Measurements from ENCODE around the gene FCMR. TPM values are rescaled to one million over a fixed set of nuclear protein-coding genes. Genes with fewer than 3 reads are reported as not detected.
A peak's percentile ranks its signal among the peaks of the same experiment; 100 is the strongest.

FCMR gene
- total RNA-seq = 1 to 10 TPM in 1 of 2 donors, not detected in 1; 2.3 TPM

GRCh38 chr1:206921772-206922265 is at the start of gene FCMR:
Gene FCMR (minus strand): TSS chr1:206921941. CDS start chr1:206921854, 87 bp downstream.
- WGBS, 2 donors = 44 to 49% methylated on average over 7 of the region's 7 CpGs
- no peaks in the 10 kb centered on the region for H3K36me3 ChIP-seq (replicated peaks in 1 of 2; ENCODE audit: insufficient read depth in 1 of 2, low read depth in 2 of 2)
- no peaks in the 10 kb centered on the region for H3K27me3 ChIP-seq
- intact Hi-C loops (cut with DNase I) = loop anchor here (5.0 kb wide), 1 partner anchor 50 kb away; the partner anchor contains the start of gene FCAMR
- ATAC-seq (no peak), DNase-seq (peak in 1 of 4 donors; percentile 41)
- H3K9me3 ChIP-seq = no peaks in the 10 kb centered on the region
- no peak within 1 kb of the TSS for H3K27ac ChIP-seq
- H3K4me1 ChIP-seq = no peaks in the 10 kb centered on the region
- no peak within 1 kb of the TSS for H3K4me3 ChIP-seq
- no peak for TF ChIP-seq CTCF (IDR thresholded peaks at IDR 0.05)
- TF ChIP-seq POLR2A (IDR thresholded peaks at IDR 0.05) = no peak

- no peaks in the 10 kb centered on the region for H3K27me3 ChIP-seq
- ATAC-seq = no peak
- peak in 1 of 4 donors; percentile 20 for DNase-seq
- H3K27ac ChIP-seq = no peak overlapping the region
- TF ChIP-seq POLR2A (IDR thresholded peaks at IDR 0.05) (no peak), CTCF (IDR thresholded peaks at IDR 0.05) (no peak)
- intact Hi-C loops (cut with DNase I) = loop anchor here (5.0 kb wide), 1 partner anchor 49 kb away; the partner anchor contains the start of gene FCMR
- H3K36me3 ChIP-seq (replicated peaks in 1 of 2; ENCODE audit: insufficient read depth in 1 of 2, low read depth in 2 of 2) = no peaks in the 10 kb centered on the region
- H3K4me1 ChIP-seq = peaks cover 16% of the 10 kb centered on the region
- H3K9me3 ChIP-seq = no peaks in the 10 kb centered on the region
- 67 to 82% methylated on average over 2 of the region's 2 CpGs for WGBS, 2 donors
- no peak overlapping the region for H3K4me3 ChIP-seq
These were observed 49.4 kb upstream of the FCMR start for GRCh38 chr1:206971029-206971655.

- intact Hi-C loops (cut with DNase I) = loop anchor here (5.0 kb wide), 1 partner anchor 48 kb away; the partner anchor contains the start of gene FCMR
- Histone ChIP-seq H3K36me3 (replicated peaks in 1 of 2; ENCODE audit: insufficient read depth in 1 of 2, low read depth in 2 of 2) (no peaks in the 10 kb centered on the region), H3K9me3 (no peaks in the 10 kb centered on the region), H3K4me3 (no peak within 1 kb of the TSS), H3K27ac (peak within 1 kb of the TSS in 3 of 4 donors; percentile 9 to 51 (median 50)), H3K27me3 (no peaks in the 10 kb centered on the region), H3K4me1 (peaks cover 16% of the 10 kb centered on the region)
- TF ChIP-seq CTCF (IDR thresholded peaks at IDR 0.05) = no peak
- TF ChIP-seq POLR2A (IDR thresholded peaks at IDR 0.05) = no peak
- 73 to 82% methylated on average over 2 of the region's 2 CpGs for WGBS, 2 donors
- DNase-seq (no peak), ATAC-seq (no peak)
These were observed 48.7 kb upstream of the FCMR start, which contains the start of gene FCAMR for GRCh38 chr1:206970446-206970845. Gene FCAMR (minus strand): TSS chr1:206970460. CDS start chr1:206970125, 335 bp downstream.

GRCh38 chr1:206969090-206969489 is 47.3 kb upstream of the FCMR start:
- 9 to 10% methylated on average over 5 of the region's 5 CpGs for WGBS, 2 donors
- H3K4me3 ChIP-seq = no peak overlapping the region
- no peak for TF ChIP-seq CTCF (IDR thresholded peaks at IDR 0.05)
- no peak for TF ChIP-seq POLR2A (IDR thresholded peaks at IDR 0.05)
- H3K9me3 ChIP-seq = no peaks in the 10 kb centered on the region
- peak overlapping the region in 3 of 4 donors; percentile 9 to 51 (median 50) for H3K27ac ChIP-seq
- H3K4me1 ChIP-seq = peaks cover 16% of the 10 kb centered on the region
- ATAC-seq = peak; percentile 81
- no peaks in the 10 kb centered on the region for H3K27me3 ChIP-seq
- H3K36me3 ChIP-seq (replicated peaks in 1 of 2; ENCODE audit: insufficient read depth in 1 of 2, low read depth in 2 of 2) = no peaks in the 10 kb centered on the region
- peak; percentile 33 to 59 (median 46) for DNase-seq
- intact Hi-C loops (cut with DNase I) = no loop called here
